ENCODE data around the gene ZDHHC7.

ZDHHC7 gene

GRCh38 chr16:85002608-85003007 lies 8.7 kb downstream of the ZDHHC7 start:
- no peak overlapping the region for H3K4me3 ChIP-seq (ENCODE audit: low read depth, low read length)
- DNase-seq (ENCODE audit: low read depth): no peak

DNA sequence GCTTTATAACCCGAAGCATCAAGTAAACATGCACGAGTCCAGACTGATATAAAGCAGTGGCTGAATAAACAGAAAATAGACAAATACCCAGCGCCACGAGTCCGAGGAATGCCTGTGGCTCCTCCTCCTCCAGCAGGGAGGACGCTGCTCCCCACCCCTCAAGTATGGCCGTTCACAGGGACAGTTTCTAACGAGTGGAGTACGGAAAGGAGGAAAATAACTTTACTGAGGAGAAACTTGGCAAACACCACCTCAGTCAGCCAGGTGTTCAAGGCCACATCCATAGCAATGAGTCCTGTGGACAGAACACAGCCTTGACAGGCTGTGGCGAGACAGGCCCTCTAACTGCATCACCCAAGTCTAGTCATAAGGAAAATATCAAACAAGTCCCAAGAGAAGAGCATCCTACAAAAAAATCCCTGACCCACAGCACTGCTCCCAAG lies 9.2 kb downstream of the ZDHHC7 start:
- no peak overlapping the region for H3K4me3 ChIP-seq (ENCODE audit: low read depth, low read length)
- TF ChIP-seq, protein P1, sequence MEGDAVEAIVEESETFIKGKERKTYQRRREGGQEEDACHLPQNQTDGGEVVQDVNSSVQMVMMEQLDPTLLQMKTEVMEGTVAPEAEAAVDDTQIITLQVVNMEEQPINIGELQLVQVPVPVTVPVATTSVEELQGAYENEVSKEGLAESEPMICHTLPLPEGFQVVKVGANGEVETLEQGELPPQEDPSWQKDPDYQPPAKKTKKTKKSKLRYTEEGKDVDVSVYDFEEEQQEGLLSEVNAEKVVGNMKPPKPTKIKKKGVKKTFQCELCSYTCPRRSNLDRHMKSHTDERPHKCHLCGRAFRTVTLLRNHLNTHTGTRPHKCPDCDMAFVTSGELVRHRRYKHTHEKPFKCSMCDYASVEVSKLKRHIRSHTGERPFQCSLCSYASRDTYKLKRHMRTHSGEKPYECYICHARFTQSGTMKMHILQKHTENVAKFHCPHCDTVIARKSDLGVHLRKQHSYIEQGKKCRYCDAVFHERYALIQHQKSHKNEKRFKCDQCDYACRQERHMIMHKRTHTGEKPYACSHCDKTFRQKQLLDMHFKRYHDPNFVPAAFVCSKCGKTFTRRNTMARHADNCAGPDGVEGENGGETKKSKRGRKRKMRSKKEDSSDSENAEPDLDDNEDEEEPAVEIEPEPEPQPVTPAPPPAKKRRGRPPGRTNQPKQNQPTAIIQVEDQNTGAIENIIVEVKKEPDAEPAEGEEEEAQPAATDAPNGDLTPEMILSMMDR (conservative IDR thresholded peaks at IDR 0.05; ENCODE audit: low read depth, low read length): no peak
- DNase-seq (ENCODE audit: low read depth): no peak

More at GRCh38 chr16:85002608-85003007, 8.7 kb downstream of the ZDHHC7 start:
- TF ChIP-seq, protein P1 (conservative IDR thresholded peaks at IDR 0.05; ENCODE audit: low read depth, low read length): no peak

DNA sequence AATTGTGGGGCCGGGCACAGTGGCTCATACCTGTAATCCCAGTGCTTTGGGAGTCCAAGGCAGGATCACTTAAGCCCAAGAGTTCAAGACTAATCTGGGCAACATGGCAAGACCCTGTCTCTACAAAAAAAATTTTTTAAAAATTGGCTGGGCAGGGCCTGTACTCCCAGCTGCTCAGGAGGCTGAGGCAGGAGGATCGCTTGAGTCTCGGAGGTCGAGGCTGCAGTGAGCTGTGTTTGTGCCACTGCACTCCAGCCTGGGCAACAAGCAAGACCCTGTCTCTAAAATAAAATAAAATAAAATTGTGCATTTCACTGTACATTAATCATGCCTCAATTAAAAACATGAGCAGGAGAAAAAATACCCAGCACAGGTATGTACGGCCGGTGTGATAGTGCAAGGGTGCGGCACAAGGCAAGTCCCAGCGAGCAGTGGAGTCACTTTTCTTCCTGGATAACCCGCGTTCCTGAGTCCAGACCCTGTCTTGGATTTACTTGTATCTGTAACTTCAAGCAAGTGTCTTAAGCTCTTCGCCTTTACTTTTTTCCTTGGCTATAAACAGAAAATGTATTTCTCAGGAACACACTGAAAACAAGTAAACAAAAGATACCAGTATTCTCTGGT lies 11.4 kb downstream of the ZDHHC7 start:
- no peak for DNase-seq (ENCODE audit: low read depth)
- TF ChIP-seq, protein P1 (conservative IDR thresholded peaks at IDR 0.05; ENCODE audit: low read depth, low read length): no peak
- no peak overlapping the region for H3K4me3 ChIP-seq (ENCODE audit: low read depth, low read length)

GRCh38 chr16:84999200-84999599 lies 12.1 kb downstream of the ZDHHC7 start:
- TF ChIP-seq, protein P1 (conservative IDR thresholded peaks at IDR 0.05; ENCODE audit: low read depth, low read length): no peak
- no peak overlapping the region for H3K4me3 ChIP-seq (ENCODE audit: low read depth, low read length)
- peak; percentile 48 for DNase-seq (ENCODE audit: low read depth)

GRCh38 chr16:84996365-84996764 lies 15.0 kb downstream of the ZDHHC7 start:
- no peak overlapping the region for H3K4me3 ChIP-seq (ENCODE audit: low read depth, low read length)
- DNase-seq (ENCODE audit: low read depth): no peak
- TF ChIP-seq, protein P1 (conservative IDR thresholded peaks at IDR 0.05; ENCODE audit: low read depth, low read length): no peak

GRCh38 chr16:84995663-84996062 lies 15.7 kb downstream of the ZDHHC7 start:
- no peak for DNase-seq (ENCODE audit: low read depth)
- TF ChIP-seq, protein P1 (conservative IDR thresholded peaks at IDR 0.05; ENCODE audit: low read depth, low read length): no peak
- no peak overlapping the region for H3K4me3 ChIP-seq (ENCODE audit: low read depth, low read length)

- H3K4me3 ChIP-seq (ENCODE audit: low read depth, low read length): no peak overlapping the region
- TF ChIP-seq, protein P1 (conservative IDR thresholded peaks at IDR 0.05; ENCODE audit: low read depth, low read length): no peak
- DNase-seq (ENCODE audit: low read depth): no peak
These were observed 17.4 kb downstream of the ZDHHC7 start for GRCh38 chr16:84993926-84994325.
